GM18867 (cell line): Measurements from ENCODE around the gene KRTAP12-1.
"Not testable (repeated sequence)": the region's sequence is repeated elsewhere in the genome, so short reads cannot be mapped to it uniquely, and the experiment has no call there.

Experiments
- ATAC-seq: cut with Tn5 transposase; IDR thresholded peaks from one replicate; pipeline ENCODE4 v1.9.1; 2021; ENCODE audit warnings: mild to moderate bottlenecking, moderate library complexity; ENCODE audit not compliant: unreplicated experiment

The KRTAP12-1 gene

DNA sequence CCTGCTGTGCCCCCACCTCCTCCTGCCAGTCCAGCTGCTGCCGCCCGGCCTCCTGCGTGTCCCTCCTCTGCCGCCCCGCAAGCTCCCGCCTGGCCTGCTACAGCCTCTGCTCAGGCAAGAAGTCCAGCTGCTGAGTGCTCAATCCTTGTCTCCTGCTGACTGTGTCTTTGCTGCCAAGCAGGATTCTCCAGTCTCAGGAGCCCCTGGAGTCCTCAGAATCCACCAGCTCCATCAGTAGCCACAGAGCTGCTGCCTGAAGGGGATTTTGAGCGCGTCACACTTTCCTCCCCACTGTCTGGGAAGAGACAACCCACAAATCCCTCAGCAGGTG is 34.8 kb downstream of the KRTAP12-1 start:
- no peak for ATAC-seq

GRCh38 chr21:44646366-44647221 is 35.4 kb downstream of the KRTAP12-1 start, which contains the start of gene KRTAP10-11:
Gene KRTAP10-11 (plus strand): TSS chr21:44646414. CDS start chr21:44646459, 45 bp downstream.
- ATAC-seq = not testable (repeated sequence)

- no peak for ATAC-seq
Observed at GRCh38 chr21:44644878-44645277, 37.1 kb downstream of the KRTAP12-1 start.

DNA sequence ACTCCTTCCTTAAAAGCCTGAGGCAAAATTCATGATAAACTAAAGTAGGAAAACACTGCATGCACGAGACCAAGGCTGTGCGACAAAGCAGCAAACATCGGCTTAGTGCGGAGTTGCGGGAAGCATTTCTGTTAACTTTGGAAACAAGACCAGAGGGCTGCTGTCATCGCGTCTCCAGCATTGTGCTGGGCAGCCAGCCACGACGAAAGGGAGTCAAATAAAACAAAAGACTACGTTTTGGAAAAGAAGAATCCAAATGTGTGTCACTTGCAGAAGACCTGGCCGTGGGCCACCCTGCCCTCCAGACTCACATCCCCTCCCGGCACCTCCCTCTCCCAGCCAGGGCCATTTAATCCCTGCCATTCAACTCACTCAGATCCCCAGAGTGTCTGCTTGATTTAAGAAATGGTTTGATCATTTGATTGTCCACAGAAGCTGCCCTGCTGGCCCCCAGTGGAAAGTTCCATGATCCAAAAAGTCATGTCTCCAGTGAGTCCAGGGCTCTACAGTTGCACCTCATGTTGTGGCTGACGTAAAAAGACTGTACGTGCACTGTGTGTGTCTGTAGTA is 38.1 kb downstream of the KRTAP12-1 start:
- ATAC-seq = no peak

DNA sequence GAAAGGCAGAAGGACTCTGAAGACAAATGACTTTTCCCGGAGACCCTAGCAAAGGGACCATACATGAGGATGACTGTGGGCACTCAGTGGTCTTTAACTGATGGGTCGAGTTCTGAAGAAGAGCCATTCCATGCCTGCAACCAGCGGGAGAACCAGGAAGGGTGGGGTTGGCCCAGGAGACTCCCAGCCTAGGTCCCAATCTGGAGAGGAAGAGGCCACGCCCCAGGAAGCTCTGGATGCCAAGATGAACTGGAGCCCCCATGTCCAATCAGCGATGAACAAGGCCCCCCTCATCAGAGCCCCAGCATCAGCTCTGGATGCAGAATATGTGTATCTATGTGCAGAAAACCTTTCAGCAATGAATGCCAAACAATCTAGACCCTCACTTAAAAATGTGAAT is 41.2 kb downstream of the KRTAP12-1 start:
- ATAC-seq = no peak

- ATAC-seq = no peak
Observed at GRCh38 chr21:44639331-44639655, 42.7 kb downstream of the KRTAP12-1 start.

- ATAC-seq = not testable (repeated sequence)
Observed at GRCh38 chr21:44638506-44639330, 43.2 kb downstream of the KRTAP12-1 start.

GRCh38 chr21:44637851-44638348 is 44.1 kb downstream of the KRTAP12-1 start:
- not testable (repeated sequence) for ATAC-seq

GRCh38 chr21:44637018-44637850 is 44.7 kb downstream of the KRTAP12-1 start, which contains the start of gene KRTAP10-10:
Gene KRTAP10-10 (plus strand): TSS chr21:44637356. CDS start chr21:44637418, 62 bp downstream.
- ATAC-seq = no peak

- no peak for ATAC-seq
Observed at GRCh38 chr21:44636209-44637017, 45.5 kb downstream of the KRTAP12-1 start.

GRCh38 chr21:44632067-44632466 is 49.9 kb downstream of the KRTAP12-1 start:
- no peak for ATAC-seq
